ENCODE measurements around the gene KRT86. TPM values are rescaled to one million over a fixed set of nuclear protein-coding genes. Genes with fewer than 3 reads are reported as not detected.

The KRT86 gene
- total and polyA plus RNA-seq, 9 of the 15 experiments (the other 6 are each of a cell fraction or from before 2014, with no cell fraction given) = not detected

GRCh38 chr12:52230364-52231281, 43.8 kb upstream of the KRT86 start:
- Histone ChIP-seq H3K9me1 (ENCODE audit: control insufficient read depth, insufficient read depth, low read length) (no peaks in the 10 kb centered on the region), H3K79me2 (ENCODE audit: control insufficient read depth, insufficient read depth, low read length) (no peaks in the 10 kb centered on the region), H3K4me3 (no peak overlapping the region), H2AFZ (ENCODE audit: low read depth, low read length) (no peak overlapping the region), H3K27me3 (ENCODE audit: control insufficient read depth in 2 of 2, insufficient read depth in 2 of 2, low read length in 2 of 2) (peaks cover 2 to 45% of the 10 kb centered on the region in 2 experiments; a peak in 4 of 5 replicates), H4K20me1 (replicated peaks; ENCODE audit: control insufficient read depth, insufficient read depth, low read length) (peaks cover 8% of the 10 kb centered on the region), H3K27ac (ENCODE audit: extremely low read depth, low read depth, low read length) (no peak overlapping the region), H3K4me1 (replicated peaks in 1 of 2; ENCODE audit: control insufficient read depth in 2 of 2, insufficient read depth in 2 of 2, low read length in 2 of 2) (no peaks in the 10 kb centered on the region), H3K4me2 (ENCODE audit: insufficient read depth, low read length) (no peak overlapping the region), H3K36me3 (ENCODE audit: control insufficient read depth, insufficient read depth, low read length) (no peaks in the 10 kb centered on the region), H3K9me3 (replicated peaks; ENCODE audit: control insufficient read depth, insufficient read depth, low read depth, low read length) (no peaks in the 10 kb centered on the region), H3K9ac (ENCODE audit: insufficient read depth in 1 of 2, low read depth in 2 of 2, low read length in 2 of 2) (no peak overlapping the region)
- 2% methylated on average over 7 of the region's 8 CpGs for WGBS (ENCODE audit: insufficient coverage, low coverage, missing lambda C conversion rate)
- FAIRE-seq (no peak), ATAC-seq (no peak), DNase-seq (ENCODE audit: extremely low read depth in 1 of 4, low spot score in 3 of 4) (no peak)
- ChIA-PET CTCF (ENCODE audit: low intra/inter-chr PET ratio) (no interaction called here), POLR2A (no interaction called here)
- intact Hi-C loops (cut with micrococcal nuclease) = no loop called here
- BruUV-seq (replicated peaks) = no TSS peak
- in situ Hi-C loops (cut with MboI) = no loop called here
- no peak for TF ChIP-seq ZBTB33 (CRISPR knock-in tag; IDR thresholded peaks at IDR 0.05)
- no peak for TF ChIP-seq EHMT2 (IDR thresholded peaks at IDR 0.05)
- TF ChIP-seq RB1 (IDR thresholded peaks at IDR 0.05; ENCODE audit: low read depth) = no peak
- TF ChIP-seq ZNF830 (CRISPR knock-in tag; IDR thresholded peaks at IDR 0.05) = no peak
- TF ChIP-seq, protein P1, sequence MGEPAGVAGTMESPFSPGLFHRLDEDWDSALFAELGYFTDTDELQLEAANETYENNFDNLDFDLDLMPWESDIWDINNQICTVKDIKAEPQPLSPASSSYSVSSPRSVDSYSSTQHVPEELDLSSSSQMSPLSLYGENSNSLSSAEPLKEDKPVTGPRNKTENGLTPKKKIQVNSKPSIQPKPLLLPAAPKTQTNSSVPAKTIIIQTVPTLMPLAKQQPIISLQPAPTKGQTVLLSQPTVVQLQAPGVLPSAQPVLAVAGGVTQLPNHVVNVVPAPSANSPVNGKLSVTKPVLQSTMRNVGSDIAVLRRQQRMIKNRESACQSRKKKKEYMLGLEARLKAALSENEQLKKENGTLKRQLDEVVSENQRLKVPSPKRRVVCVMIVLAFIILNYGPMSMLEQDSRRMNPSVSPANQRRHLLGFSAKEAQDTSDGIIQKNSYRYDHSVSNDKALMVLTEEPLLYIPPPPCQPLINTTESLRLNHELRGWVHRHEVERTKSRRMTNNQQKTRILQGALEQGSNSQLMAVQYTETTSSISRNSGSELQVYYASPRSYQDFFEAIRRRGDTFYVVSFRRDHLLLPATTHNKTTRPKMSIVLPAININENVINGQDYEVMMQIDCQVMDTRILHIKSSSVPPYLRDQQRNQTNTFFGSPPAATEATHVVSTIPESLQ (CRISPR knock-in tag; IDR thresholded peaks at IDR 0.05) = no peak
- no peak for TF ChIP-seq TGIF2 (CRISPR knock-in tag; IDR thresholded peaks at IDR 0.05)
- no peak for TF ChIP-seq GABPA (tag; conservative IDR thresholded peaks at IDR 0.05; ENCODE audit: low read depth)
- no peak for TF ChIP-seq SLC30A9 (CRISPR knock-in tag; IDR thresholded peaks at IDR 0.05)
